CD14-positive monocyte (primary cell): ENCODE measurements around the gene ALDH1B1. TPM values are rescaled to one million over a fixed set of nuclear protein-coding genes. Genes with fewer than 3 reads are reported as not detected.

Experiments
- DNase-seq, 3 donors: peaks; one replicate each; pipeline ENCODE4 v3.0.0-alpha.2; 2011 to 2022
- H2AFZ ChIP-seq: 2 replicates; pipeline ENCODE4 v1.6.0; 2012; ENCODE audit warnings: mild to moderate bottlenecking, low read depth, low read length, inconsistent platforms; ENCODE audit not compliant: insufficient read depth, poor library complexity, severe bottlenecking
- H3K27ac ChIP-seq, 2 donors: 1 replicate in 1 of 2; 2 replicates in 1 of 2; pipeline ENCODE4 v1.5.1; 2012 to 2013; ENCODE audit warnings: low read length in 2 of 2, control low read depth in 1 of 2, inconsistent platforms in 1 of 2, low read depth in 1 of 2, mild to moderate bottlenecking in 1 of 2
- H3K27me3 ChIP-seq, 2 donors: one replicate each; pipeline versions ENCODE4 v1.6.0 to v1.6.1; 2011 to 2013; ENCODE audit warnings: low read length in 2 of 2; ENCODE audit not compliant: control insufficient read depth in 2 of 2, insufficient read depth in 2 of 2
- H3K36me3 ChIP-seq, 2 donors: replicated peaks in 1 of 2; 1 replicate in 1 of 2; 2 replicates in 1 of 2; pipeline versions ENCODE4 v1.5.1 to v1.6.1; 2012 to 2013; ENCODE audit warnings: low read length in 2 of 2, control low read depth in 1 of 2, inconsistent platforms in 1 of 2, mild to moderate bottlenecking in 1 of 2; ENCODE audit not compliant: insufficient read depth in 2 of 2, control insufficient read depth in 1 of 2
- H3K4me1 ChIP-seq, 2 donors: 1 replicate in 1 of 2; 2 replicates in 1 of 2; pipeline versions ENCODE4 v1.5.1 to v1.6.1; 2012 to 2013; ENCODE audit warnings: low read length in 2 of 2, control low read depth in 1 of 2, inconsistent platforms in 1 of 2, mild to moderate bottlenecking in 1 of 2, moderate library complexity in 1 of 2; ENCODE audit not compliant: insufficient read depth in 2 of 2, control insufficient read depth in 1 of 2
- H3K4me2 ChIP-seq: replicated peaks from 2 replicates; pipeline ENCODE3; 2012; ENCODE audit warnings: low read length, moderate library complexity, mild to moderate bottlenecking; ENCODE audit not compliant: poor library complexity, severe bottlenecking; ENCODE audit errors: extremely low read depth
- H3K4me3 ChIP-seq, 3 experiments: fragments of 200-600 bp in 1 of 3; sonication (generic) in 1 of 3; replicated peaks in 1 of 3; 1 replicate in 2 of 3; 2 replicates in 1 of 3; pipeline ENCODE4 v1.5.1; 2011 to 2013; ENCODE audit warnings: low read length in 3 of 3, mild to moderate bottlenecking in 3 of 3, control low read depth in 2 of 3, low read depth in 2 of 3, inconsistent platforms in 1 of 3, moderate library complexity in 1 of 3
- H3K79me2 ChIP-seq: 2 replicates; pipeline ENCODE4 v1.6.0; 2012; ENCODE audit warnings: mild to moderate bottlenecking, control low read depth, inconsistent platforms, low read length, moderate library complexity; ENCODE audit not compliant: insufficient read depth
- H3K9ac ChIP-seq: 2 replicates; pipeline ENCODE4 v1.6.0; 2017; ENCODE audit warnings: low read length, mild to moderate bottlenecking; ENCODE audit not compliant: insufficient read depth, poor library complexity, severe bottlenecking
- H3K9me3 ChIP-seq, 2 donors: replicated peaks in 1 of 2; 1 replicate in 1 of 2; 2 replicates in 1 of 2; pipeline versions ENCODE4 v1.5.1 to v1.6.1; 2012 to 2013; ENCODE audit warnings: low read length in 2 of 2, control low read depth in 1 of 2; ENCODE audit not compliant: control insufficient read depth in 1 of 2, insufficient read depth in 1 of 2
- H4K20me1 ChIP-seq: 2 replicates; pipeline ENCODE4 v1.6.0; 2012; ENCODE audit warnings: mild to moderate bottlenecking, low read length, control low read depth, moderate library complexity; ENCODE audit not compliant: insufficient read depth
- H3K27ac Mint-ChIP-seq, 7 donors: one replicate each; pipeline ENCODE4 v1.8.0; 2020; ENCODE audit warnings: mild to moderate bottlenecking in 7 of 7, mixed read lengths in 7 of 7, moderate library complexity in 6 of 7, inconsistent platforms in 2 of 7
- H3K27me3 Mint-ChIP-seq, 3 donors: one replicate each; pipeline ENCODE4 v1.8.0; 2021 to 2022; ENCODE audit warnings: low read depth in 3 of 3, mild to moderate bottlenecking in 3 of 3, mixed read lengths in 3 of 3, moderate library complexity in 3 of 3, inconsistent platforms in 1 of 3
- H3K36me3 Mint-ChIP-seq, 2 donors: one replicate each; pipeline ENCODE4 v1.8.0; 2020; ENCODE audit warnings: mixed read lengths in 2 of 2, inconsistent platforms in 1 of 2, mild to moderate bottlenecking in 1 of 2
- H3K4me1 Mint-ChIP-seq: one replicate; pipeline ENCODE4 v1.8.0; 2020; ENCODE audit warnings: mild to moderate bottlenecking, mixed read lengths
- H3K4me3 Mint-ChIP-seq, 2 donors: one replicate each; pipeline ENCODE4 v1.8.0; 2020; ENCODE audit warnings: mild to moderate bottlenecking in 2 of 2, mixed read lengths in 2 of 2, moderate library complexity in 1 of 2
- H3K9me3 Mint-ChIP-seq, 7 donors: one replicate each; pipeline ENCODE4 v1.8.0; 2020 to 2022; ENCODE audit warnings: mixed read lengths in 7 of 7, mild to moderate bottlenecking in 6 of 7, moderate library complexity in 6 of 7, inconsistent platforms in 2 of 7
- CTCF ChIP-seq: fragments of 200-600 bp; IDR thresholded peaks from one replicate; pipeline ENCODE4 v1.8.0; 2022; ENCODE audit warnings: antibody characterized with exemption, mild to moderate bottlenecking
- WGBS: methylation state at CpG from one replicate; pipeline ENCODE4 v1.1.5; 2013; ENCODE audit warnings: missing lambda C conversion rate; ENCODE audit not compliant: insufficient coverage; 5-methylcytosine and 5-hydroxymethylcytosine counted together
- intact Hi-C, 2 donors: fragments of 100-400 bp; cut with micrococcal nuclease; formaldehyde crosslinking; loops; one replicate each; pipeline versions ENCODE4 v1.15.0 to v1.15.1; 2023
- polyA plus RNA-seq, 3 donors: library from polyadenylated mRNA; depleted of rRNA in 1 of 3; unstranded in 2 of 3; stranded (reverse) in 1 of 3; fragments of 300-500 nt in 2 of 3; fragments of >200 nt in 1 of 3; fragmentation: Illumina TruSeq in 2 of 3; gene quantifications; 1 replicate in 2 of 3; 2 replicates in 1 of 3; pipeline ENCODE4 v1.2.3, GENCODE V29; 2012 to 2021

The ALDH1B1 gene
- polyA plus RNA-seq, 3 donors, result 1.00 to 4.5 (median 3.8) TPM

- H3K36me3 ChIP-seq, result no peaks in the 10 kb centered on the region
- no peaks in the 10 kb centered on the region for H3K4me1 ChIP-seq
- no peaks in the 10 kb centered on the region for H3K27me3 ChIP-seq
- H3K4me2 ChIP-seq, result no peak overlapping the region
- intact Hi-C loops, result no loop called here
- Mint-ChIP-seq H3K9me3 (no peaks in the 10 kb centered on the region), H3K27me3 (peaks cover 2 to 7% (median 3%) of the 10 kb centered on the region in 3 donors), H3K27ac (no peak overlapping the region), H3K4me3 (no peak overlapping the region), H3K36me3 (no peaks in the 10 kb centered on the region), H3K4me1 (no peaks in the 10 kb centered on the region)
- 89% methylated on average over 8 of the region's 8 CpGs for WGBS
- no peak overlapping the region for H3K9ac ChIP-seq
- H3K9me3 ChIP-seq, result no peaks in the 10 kb centered on the region
- H2AFZ ChIP-seq, result no peak overlapping the region
- no peak overlapping the region for H3K4me3 ChIP-seq
- no peak for TF ChIP-seq CTCF
- DNase-seq, result no peak
- H4K20me1 ChIP-seq, result no peaks in the 10 kb centered on the region
- H3K79me2 ChIP-seq, result no peaks in the 10 kb centered on the region
- no peak overlapping the region for H3K27ac ChIP-seq
Observed at GRCh38 chr9:38415856-38416255, 23.4 kb downstream of the ALDH1B1 start.

GRCh38 chr9:38416461-38416860, 24.0 kb downstream of the ALDH1B1 start:
- Histone ChIP-seq H2AFZ (no peak overlapping the region), H4K20me1 (no peaks in the 10 kb centered on the region), H3K27ac (no peak overlapping the region), H3K4me1 (no peaks in the 10 kb centered on the region), H3K9ac (no peak overlapping the region), H3K27me3 (no peaks in the 10 kb centered on the region), H3K79me2 (no peaks in the 10 kb centered on the region), H3K4me3 (no peak overlapping the region), H3K9me3 (no peaks in the 10 kb centered on the region), H3K4me2 (no peak overlapping the region), H3K36me3 (no peaks in the 10 kb centered on the region)
- WGBS, result no CpG with 5 or more reads among the region's 4 CpGs
- intact Hi-C loops, result no loop called here
- Mint-ChIP-seq H3K4me3 (no peak overlapping the region), H3K4me1 (no peaks in the 10 kb centered on the region), H3K9me3 (no peaks in the 10 kb centered on the region), H3K27me3 (peaks cover 6 to 10% (median 6%) of the 10 kb centered on the region in 3 donors), H3K27ac (no peak overlapping the region), H3K36me3 (no peaks in the 10 kb centered on the region)
- DNase-seq, result no peak
- no peak for TF ChIP-seq CTCF
